Putamen (tissue), 1 donor: ENCODE measurements around the gene MST1.

Experiments
- DNase-seq: peaks from one replicate; pipeline ENCODE4 v3.0.0-alpha.2; 2016; ENCODE audit warnings: low spot score

Gene MST1

DNA sequence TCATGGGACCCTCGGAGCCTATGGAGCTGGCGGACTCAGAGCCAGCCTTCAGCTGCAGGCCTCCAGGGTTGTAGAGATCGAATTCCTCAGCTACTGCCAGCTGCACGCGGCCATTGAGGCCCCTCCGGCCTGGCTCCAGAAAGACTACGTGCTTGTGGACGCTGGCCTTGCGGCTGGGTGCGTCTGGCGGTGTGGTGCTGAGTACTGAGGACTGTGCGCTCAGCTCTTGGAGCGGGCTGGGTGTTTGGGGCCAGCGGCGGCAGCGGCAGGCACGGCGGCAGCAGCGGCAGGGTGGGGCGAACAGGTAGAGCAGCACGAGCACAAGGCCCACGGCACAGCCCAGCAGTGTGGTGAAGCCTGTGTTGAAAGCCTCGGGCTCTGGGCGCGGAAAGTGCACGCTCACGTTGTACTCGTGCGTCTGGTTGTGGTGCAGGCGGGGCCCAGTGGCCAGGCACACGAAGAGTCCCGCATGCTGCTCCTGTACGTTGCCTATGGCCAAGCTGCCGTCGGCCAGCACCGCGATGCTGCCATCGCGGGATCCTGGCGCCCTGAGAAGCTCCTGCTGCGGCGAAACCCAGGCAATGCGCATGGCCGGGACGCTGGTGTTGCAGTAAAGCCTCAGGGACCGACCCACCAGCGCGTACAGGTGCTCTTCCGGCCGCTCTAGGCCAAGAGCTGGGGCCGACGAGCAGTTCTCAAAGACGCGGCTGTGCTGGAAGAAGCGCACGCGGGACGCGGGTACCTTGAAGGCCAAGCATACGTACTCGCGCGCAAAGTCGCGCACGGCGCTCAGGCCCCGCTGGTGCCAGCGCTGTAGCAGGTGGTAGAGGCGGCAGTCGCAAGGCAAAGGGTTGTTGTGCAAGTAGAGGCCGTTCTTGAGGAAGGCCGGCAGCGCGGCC lies 28.9 kb upstream of the MST1 start:
- DNase-seq, result no peak

DNA sequence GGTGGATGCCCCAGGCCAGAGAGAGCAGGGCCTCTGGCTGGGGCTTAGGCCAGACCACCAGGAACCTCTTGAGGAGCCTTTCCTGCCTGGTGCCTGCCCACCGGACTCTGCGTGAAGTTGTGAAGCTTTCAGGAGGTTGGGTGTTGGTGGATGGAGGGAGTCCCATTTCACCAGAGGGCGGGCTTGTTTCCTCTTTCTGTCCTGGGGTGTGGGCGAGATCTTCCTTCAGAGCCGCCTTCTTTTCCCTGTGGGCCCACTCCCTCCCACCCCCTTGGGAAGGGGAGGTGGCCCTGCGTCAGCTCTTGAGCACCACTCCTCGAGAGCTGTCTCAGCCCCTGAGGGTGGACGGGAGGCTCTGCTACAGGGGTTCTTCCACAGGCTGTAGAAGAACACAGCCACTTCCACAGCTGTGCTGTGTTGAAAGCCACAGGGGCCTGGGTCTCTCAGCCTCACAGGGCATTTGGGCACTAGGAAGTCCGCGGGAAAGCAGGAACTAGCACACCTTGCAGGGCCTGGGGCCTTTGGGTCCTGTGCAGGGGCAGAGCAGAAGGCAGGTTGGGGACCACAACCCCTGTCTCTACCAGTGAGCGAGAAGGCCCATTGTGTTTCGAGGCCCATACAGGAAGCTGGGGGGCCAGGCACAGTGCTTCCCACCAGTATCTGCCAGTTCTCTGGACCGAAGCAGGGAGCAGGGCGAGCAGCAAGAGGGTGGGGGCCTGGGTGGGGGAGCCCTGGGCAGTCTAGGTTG lies 28.1 kb upstream of the MST1 start:
- no peak for DNase-seq

DNA sequence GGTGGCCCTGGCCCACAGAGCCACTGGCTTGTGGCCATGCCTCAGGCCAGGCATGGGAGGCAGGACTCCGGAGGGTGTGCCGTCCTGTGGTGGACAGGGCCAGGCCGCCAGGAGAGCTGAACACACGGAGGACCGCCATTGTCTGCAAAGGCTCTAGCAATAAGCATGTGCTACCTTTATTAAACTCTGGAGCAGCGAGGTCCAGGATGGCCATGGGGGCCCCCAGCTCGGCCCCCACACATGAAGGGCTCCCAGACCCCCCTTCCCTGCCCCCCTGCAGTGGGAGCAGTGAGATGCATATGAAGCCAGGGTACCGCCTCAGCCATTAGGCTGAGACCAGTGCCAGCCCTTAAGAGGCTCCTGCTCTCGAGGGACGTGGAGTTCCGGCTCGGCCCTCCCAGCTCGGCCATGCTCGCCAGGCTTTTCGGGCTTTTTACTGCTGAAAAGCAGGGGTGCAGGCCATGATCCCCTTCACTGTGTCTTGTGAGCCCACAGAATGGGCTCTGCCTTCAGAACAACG lies 27.5 kb upstream of the MST1 start:
- DNase-seq, result no peak

DNA sequence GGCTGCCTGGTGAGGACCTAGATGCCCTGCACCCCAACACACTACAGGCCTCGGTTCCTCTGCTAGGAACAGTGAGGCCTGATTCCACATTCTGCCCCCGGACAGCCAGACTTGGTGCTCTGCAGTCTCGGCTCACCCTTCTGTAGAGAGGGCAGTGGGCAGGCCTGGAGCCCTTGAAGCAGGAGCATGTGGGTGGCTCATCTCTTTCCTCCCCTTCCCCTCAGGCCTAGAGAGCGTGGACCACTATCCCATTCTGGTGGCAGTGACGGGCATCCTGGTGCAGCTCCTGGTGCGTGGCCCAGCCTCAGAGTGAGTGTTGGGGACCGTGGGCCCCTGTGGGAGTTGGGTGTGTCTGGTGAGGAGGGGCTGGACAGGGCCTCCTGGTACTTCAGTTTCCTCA lies 26.9 kb upstream of the MST1 start:
- DNase-seq, result no peak

DNA sequence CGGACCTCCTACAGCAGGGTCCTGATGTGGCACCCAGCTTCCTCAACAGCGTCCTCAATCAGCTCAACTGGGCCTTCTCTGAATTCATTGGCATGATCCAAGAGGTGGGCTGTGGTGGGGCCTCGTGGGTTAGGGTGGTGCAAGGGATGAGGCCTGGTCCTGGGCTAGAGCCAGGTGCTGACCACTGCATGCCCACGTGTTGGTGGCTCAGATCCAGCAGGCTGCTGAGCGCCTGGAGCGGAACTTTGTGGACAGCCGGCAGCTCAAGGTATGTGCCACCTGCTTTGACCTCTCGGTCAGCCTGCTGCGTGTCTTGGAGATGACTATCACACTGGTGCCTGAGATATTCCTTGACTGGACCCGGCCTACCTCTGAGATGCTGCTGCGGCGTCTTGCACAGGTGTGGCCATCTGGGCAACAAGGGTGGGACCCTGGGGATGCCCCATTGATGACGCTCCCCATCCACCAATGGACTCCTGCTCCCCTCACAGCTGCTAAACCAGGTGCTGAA lies 26.4 kb upstream of the MST1 start:
- DNase-seq, result no peak

DNA sequence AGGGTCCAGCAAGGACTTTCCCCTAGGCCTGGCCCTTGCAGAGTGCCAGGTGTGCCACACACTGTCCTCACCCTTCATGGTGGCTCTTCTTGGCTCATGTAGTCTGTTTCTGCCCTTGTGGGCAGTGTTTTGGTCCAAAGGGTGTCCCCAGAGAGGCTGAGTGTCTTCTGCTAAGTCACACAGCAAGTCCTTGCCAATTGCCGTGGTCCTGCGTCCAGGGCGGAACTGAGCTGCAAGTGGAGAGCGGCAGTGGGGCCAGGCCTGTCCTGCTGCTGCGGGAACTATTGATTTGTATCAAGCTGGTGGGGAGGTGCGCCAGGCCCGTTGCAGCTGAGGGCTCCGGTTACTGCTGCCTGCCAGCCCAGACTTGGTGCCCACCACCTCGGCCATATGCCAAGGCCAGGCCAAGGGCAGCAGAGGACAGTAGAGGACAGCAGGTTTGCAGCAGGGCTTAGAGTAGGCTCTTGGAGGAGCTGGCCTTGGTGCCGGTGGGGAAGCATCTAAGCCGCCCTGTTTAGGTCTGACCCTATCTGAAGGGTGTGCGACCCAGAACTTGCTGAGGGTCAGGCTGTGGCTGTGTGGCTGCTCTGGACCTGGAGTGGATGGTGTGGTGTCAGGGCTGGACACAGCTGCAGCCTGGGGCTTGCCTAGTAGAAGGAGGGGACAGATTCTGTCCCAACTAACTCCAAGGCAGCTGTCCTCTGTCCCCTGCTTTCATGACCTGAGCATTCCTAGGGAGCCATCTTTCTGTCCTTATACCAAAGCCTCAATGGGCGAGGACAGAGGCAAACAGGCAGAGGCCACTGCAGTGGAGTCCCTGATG lies 25.7 kb upstream of the MST1 start:
- DNase-seq, result no peak

DNA sequence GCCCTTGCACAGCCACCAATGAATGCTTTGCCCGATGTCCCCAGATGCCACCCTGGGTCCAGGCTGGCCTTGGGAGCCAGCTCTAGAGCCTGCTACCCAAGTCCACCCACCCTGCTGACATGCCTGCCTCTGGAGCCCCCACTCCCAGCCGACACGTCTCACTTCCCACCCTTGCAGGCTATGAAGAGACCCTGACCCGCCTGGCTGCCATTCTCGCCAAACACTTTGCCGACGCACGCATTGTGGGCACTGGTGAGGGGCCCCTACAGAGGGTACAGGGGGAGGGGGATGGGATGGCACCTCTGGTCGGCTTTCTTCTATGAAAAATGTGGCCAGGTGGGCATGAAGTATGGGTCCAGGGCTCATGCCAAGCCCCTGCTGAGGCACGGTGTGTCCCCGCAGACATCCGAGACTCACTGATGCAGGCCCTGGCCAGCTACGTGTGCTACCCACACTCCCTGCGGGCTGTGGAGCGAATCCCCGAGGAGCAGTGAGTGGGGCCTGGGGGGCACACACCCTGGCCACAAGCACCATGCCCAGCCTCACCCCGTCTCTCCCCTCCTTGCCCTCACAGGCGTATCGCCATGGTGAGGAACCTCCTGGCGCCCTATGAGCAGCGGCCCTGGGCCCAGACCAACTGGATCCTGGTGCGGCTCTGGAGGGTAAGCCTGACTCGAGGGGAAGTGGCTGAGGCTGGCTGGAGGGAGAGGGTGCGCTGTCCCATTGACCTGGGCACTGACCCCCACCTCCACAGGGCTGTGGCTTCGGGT lies 24.2 kb upstream of the MST1 start:
- DNase-seq, result no peak

DNA sequence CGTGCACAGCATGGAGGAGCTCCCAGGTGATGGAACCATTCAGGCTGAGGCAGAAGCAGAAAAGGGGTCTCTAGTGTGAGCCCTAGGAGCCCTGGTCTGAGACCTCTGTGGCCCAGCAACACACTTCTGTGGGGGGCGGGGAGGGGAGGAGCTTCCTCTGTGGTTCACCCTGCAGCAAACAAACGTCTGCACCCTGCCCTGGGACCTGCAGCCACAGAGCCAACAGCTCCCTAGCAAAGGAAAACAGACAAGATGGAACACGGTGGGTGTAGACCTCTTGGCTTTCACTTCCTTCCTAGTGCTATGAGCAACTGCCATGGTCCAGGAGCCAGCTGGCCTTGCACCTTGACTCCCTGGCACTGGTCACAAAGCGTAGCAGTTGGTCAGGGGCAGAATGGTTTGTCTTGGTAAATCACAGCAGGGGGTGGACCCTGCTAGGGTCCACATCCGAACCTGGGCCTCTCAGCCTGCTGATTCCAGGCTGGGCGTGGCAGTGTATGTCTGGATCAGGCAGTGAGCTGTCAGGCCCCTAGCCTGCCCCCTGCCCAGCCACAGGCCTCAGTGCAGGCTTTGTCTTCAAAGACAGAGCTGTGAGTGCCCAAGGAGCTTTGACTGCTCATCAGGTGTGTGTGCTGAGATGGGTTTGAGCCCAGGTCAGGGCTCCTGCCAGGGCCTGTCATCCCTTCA lies 23.5 kb upstream of the MST1 start:
- no peak for DNase-seq

DNA sequence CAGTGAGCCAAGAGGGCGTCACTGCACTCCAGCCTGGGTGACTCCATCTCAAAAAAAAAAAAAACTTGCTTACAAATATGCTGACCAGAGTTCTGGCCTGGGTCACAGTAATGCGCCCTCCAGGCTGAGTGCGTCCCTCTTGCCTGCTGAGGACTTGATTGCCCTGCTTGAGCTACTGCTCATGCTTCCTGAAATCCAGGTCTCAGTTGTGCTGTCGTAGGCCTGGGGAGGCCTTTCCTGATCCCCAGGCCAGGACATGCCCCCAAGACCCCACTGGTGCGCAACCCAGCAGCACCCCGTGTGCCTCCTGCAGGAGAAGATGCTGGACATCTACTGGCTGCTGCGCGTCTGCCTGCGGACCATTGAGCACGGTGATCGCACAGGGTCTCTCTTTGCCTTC lies 22.9 kb upstream of the MST1 start:
- DNase-seq, result no peak

DNA sequence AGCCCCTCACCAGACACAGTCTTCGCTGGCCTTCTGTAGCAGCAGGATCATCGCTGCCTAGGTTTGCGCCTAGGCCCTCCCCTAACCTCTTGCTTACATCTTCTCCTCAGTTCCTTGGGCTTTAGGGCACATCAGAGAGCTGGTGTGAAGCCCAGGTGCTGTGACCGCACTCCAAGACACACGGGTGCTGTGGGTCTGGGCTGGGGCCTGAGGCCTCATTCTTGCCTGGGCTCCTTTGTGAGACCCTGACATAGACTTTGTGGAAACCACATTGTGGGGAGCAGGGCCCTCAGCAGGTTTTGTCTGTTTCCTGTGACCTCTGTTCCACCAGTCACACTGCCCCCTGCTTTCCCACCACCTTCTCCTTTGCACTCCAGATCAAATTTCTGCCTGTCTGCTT lies 22.2 kb upstream of the MST1 start:
- DNase-seq, result no peak

DNA sequence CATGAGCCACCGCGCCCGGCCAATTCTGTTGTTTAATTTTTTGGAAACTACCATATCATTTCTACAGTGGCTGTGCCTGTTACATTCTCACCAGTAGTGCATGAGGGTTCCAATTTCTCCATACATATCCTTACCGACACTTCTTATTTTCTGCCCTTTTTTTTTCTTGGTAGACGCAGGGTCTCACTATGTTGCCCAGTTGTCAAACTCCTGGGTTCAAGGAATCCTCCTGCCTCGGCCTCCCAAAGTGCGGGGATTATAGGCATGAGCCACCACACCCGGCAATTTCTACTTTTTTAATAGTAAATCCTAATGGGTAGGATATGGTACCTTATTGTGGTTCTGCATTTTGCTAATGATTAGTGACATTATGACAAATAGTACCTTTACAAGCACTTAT lies 20.6 kb upstream of the MST1 start:
- DNase-seq, result no peak

DNA sequence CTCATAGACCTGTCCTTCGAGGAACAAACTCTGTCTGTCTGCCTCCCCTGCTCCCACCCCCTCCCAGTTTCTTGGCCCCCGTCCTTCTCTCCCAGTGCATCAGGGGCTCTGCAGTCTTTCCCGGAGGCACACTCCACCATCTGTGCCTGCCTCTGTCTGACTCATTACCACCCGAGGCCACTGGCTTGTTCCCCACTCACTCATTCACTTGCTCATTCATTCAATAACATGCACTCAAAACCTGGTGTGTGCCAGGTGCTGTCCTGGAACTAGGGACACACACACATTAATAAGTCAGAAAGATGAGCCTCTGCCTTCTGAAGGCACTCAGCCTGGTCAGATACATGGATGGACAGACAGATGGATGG lies 17.8 kb upstream of the MST1 start:
- DNase-seq, result no peak

DNA sequence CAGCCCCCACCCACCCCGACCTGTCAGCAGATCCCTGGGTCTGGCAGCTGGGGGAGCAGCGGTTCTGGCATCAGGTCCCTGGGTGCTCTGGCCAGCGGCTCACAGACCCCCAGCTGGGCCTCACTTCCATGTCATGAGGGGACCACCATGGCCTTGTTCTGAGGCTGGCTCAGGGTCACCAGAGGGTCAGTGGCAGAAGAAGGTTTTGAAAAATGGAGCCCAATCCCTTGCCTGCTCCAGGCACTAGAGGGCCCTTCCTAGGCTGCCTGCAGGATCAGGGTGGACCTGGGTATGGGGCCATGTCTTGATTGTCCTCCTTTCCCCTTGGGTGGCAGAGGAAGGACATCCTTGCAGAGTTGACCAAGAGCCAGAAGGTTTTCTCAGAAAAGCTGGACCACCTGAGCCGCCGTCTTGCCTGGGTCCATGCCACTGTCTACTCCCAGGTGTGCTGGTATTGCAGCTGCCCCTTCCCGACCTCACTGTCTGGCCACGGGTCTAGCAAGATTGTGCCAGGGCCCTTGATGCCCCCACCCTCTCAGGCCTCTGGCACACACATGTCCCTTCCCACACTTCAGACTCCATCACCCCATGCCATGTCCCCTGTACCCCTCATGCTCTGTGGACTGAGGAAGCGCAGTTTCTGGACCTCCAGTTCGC lies 17.3 kb upstream of the MST1 start:
- DNase-seq, result no peak

DNA sequence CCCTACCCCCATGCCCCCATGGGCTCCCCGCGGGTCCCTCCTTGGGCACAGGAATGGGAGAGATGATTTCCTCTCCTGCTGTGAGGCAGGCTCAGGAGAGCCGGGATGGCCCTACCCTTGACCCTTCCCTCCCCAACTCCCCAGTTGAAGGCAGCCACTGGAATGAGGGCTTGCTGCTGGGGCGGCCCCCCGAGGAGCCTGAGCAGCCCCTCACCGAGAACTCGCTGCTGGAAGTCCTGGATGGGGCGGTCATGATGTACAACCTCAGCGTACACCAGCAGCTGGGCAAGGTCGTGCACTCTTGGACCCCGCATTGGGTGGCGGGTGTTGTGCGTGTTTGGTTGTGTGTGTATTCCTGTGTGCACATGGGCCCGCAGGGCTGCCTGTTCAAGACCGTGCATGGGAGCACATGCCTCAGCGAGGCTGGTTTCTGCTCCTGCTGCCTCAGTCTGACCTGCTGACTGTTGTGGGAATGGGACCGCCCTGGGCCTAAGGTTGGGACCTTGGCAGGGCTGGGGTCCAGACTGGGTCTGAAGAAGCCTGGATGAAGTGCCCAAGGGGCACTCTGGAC lies 16.2 kb upstream of the MST1 start:
- no peak for DNase-seq

DNA sequence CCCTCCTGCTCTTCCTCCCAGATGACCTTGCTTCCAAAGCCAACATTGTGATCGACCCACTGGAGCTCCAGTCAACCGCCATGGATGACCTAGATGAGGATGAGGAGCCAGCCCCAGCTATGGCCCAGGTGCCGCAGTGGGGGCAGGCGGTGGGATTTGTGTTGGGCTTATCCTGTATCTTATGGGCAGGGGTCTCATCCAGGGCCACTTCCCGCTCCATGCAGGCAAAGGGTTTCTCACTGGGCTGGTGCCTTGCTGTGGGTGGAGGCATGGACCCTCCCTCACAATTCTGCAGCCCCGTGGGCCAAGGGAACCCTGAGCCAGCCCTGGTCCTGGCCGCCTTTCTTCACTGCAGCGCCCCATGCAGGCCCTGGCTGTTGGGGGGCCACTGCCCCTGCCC lies 15.4 kb upstream of the MST1 start:
- no peak for DNase-seq

DNA sequence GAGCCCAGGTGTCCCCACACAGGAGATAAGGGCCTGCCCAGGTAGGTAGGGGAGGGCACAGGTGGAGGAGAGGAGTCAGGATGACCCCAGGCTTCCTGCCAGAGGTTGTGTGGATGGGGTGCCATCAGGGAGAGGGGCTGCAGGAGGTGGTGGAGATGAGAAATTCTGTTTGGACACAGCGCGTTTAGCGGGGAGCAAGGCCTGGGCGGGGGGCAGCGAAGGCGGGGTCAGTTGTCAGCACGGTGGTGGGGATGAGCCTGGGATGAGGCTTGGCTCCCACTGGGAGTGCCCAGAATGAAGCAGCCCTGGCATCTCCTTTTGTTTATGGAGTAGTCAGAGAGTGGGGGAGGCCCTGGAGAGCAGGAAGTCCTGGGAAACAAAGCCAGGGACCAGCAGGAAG lies 14.7 kb upstream of the MST1 start:
- no peak for DNase-seq

DNA sequence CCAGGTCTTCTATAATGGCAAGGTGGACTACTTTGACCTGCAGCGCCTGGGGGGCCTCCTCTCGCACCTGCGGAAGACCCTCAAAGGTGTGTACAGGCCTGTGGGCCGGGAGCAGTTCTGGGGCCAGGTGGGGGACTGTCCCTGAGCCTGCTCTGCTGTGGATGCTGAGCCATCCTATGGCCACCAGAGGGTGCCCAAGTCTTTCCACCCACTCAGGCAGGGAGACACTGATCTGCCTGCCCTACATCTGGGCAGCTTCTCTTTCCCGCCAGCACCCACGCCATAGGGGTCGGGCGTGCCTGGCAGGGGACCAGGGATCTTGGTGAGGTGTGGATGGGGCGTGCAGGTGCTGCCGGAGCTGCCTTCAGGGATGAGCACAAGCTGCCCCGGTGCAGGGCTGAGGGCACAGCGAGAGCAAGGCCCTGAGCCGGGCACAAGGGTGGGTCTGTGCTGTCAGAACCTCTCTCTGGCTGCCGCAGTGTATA lies 14.2 kb upstream of the MST1 start:
- DNase-seq, result peak; percentile 42

DNA sequence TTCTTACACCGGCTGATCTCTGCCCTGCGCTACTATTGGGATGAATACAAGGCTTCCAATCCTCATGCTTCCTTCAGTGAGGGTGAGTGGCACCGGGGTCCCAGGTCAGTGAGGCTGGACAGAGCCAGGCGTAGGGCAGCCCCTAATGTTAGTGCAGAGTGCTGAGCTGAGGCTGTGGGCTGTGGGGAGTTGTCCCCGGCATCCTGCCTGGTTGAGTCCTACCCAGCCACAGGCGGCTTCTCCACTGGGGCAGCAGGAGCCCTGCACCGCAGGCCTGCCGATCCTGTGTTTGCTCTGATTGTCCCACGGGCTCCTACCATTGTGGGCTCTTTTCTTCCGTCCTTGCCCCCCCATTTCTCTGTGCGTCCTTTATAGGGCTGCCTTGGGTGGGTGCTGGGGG lies 13.4 kb upstream of the MST1 start:
- no peak for DNase-seq

DNA sequence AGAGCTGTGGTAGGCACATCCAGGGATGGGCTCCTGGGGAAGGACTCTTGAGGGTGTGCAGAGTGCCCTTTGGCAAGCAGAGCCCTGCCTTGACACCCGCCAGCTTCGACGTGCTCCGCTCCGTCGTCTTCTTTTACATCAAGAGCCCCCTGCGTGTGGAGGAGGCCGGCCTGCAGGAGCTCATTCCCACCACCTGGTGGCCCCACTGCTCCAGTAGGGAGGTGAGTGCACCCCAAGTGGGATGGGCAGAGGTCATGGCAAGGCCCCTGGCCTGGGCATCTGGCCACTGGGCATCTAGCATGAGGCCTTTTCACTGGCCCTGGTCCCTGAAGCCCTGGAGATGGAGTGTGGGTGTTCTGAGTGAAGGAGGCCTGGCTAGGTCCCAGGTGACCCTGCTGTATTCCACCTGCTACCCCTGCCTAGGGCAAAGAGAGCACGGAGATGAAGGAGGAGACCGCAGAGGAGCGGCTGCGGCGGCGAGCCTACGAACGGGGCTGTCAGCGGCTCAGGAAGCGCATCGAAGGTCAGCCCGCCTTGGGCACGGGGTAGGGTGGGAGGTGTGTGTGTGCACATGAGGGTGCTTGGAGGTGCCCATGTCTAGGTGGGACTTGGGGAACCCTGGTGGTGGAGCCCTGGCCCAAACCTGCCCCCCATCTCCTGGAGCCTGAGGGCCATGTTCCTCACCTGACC lies 12.3 kb upstream of the MST1 start:
- no peak for DNase-seq
